Uterus (tissue), 4 donors: ENCODE data around the gene HPSE2. TPM values are rescaled to one million over a fixed set of nuclear protein-coding genes. Genes with fewer than 3 reads are reported as not detected.

Experiments used
- DNase-seq, 2 donors: peaks; one replicate each; pipeline ENCODE4 v3.0.0-alpha.2; 2019 to 2020
- H3K27ac ChIP-seq, 2 donors: fragments of 200-600 bp; sonication (generic); 1 replicate in 1 of 2; 2 replicates in 1 of 2; pipeline ENCODE4 v1.5.1; 2016 to 2018
- H3K27me3 ChIP-seq, 2 donors: fragments of 200-600 bp; sonication (generic); one replicate each; pipeline ENCODE4 v1.5.1; 2018 to 2019; ENCODE audit warnings: control low read depth in 1 of 2
- H3K36me3 ChIP-seq, 2 donors: fragments of 200-600 bp; sonication (generic); one replicate each; pipeline ENCODE4 v1.5.1; 2019; ENCODE audit warnings: control low read depth in 1 of 2
- H3K4me1 ChIP-seq, 2 donors: fragments of 200-600 bp; sonication (generic); one replicate each; pipeline ENCODE4 v1.5.1; 2018 to 2019; ENCODE audit warnings: control low read depth in 1 of 2
- H3K4me3 ChIP-seq, 2 donors: fragments of 200-600 bp; sonication (generic); 1 replicate in 1 of 2; 2 replicates in 1 of 2; pipeline ENCODE4 v1.5.1; 2018 to 2019; ENCODE audit warnings: mild to moderate bottlenecking in 1 of 2
- H3K9me3 ChIP-seq, 2 donors: fragments of 200-600 bp; sonication (generic); one replicate each; pipeline ENCODE4 v1.5.1; 2019; ENCODE audit warnings: control low read depth in 1 of 2
- CTCF ChIP-seq, 4 experiments: fragments of 200-600 bp in 2 of 4; fragments of 450-650 bp in 2 of 4; sonication (generic) in 2 of 4; IDR thresholded peaks; one replicate each; pipeline ENCODE4 v1.5.1; 2016 to 2019; ENCODE audit warnings: antibody characterized with exemption in 4 of 4, mild to moderate bottlenecking in 2 of 4, moderate library complexity in 1 of 4
- POLR2A ChIP-seq, 2 donors: fragments of 450-650 bp; IDR thresholded peaks; one replicate each; pipeline ENCODE4 v1.6.1; 2016; ENCODE audit warnings: antibody characterized with exemption in 2 of 2, mild to moderate bottlenecking in 1 of 2, moderate library complexity in 1 of 2
- intact Hi-C: fragments of 100-400 bp; cut with DNase I; formaldehyde crosslinking; loops from one replicate; pipeline ENCODE4 v1.15.1; 2023; ENCODE audit warnings: low total_unique reads
- total RNA-seq, 4 donors: library from RNA; depleted of rRNA in 3 of 4; stranded (reverse); fragments of >200 nt in 3 of 4; gene quantifications; one replicate each; pipeline versions ENCODE4 v1.1.0 to v1.2.4, GENCODE V29; 2014 to 2023
- donor health status: DM: yes; HTN: yes; CAD: no.

The HPSE2 gene
- total RNA-seq, 4 donors from 2014 or later, result 7.0 to 13.6 (median 7.7) TPM; not detected in 1

GRCh38 chr10:98463016-98463415 lies 772.6 kb downstream of the HPSE2 start:
- no peak for DNase-seq
- no peaks in the 10 kb centered on the region for H3K9me3 ChIP-seq
- H3K4me3 ChIP-seq, result no peak overlapping the region
- intact Hi-C loops, result no loop called here
- no peaks in the 10 kb centered on the region for H3K4me1 ChIP-seq
- H3K27ac ChIP-seq, result no peak overlapping the region
- no peaks in the 10 kb centered on the region for H3K27me3 ChIP-seq
- H3K36me3 ChIP-seq, result no peaks in the 10 kb centered on the region
- TF ChIP-seq POLR2A (IDR thresholded peaks at IDR 0.05) (no peak), CTCF (IDR thresholded peaks at IDR 0.05) (no peak)

- H3K36me3 ChIP-seq, result no peaks in the 10 kb centered on the region
- no peak overlapping the region for H3K4me3 ChIP-seq
- no peaks in the 10 kb centered on the region for H3K9me3 ChIP-seq
- TF ChIP-seq CTCF (IDR thresholded peaks at IDR 0.05) (no peak), POLR2A (IDR thresholded peaks at IDR 0.05) (no peak)
- H3K27me3 ChIP-seq, result no peaks in the 10 kb centered on the region
- H3K27ac ChIP-seq, result peak overlapping the region; percentile 3 to 67
- intact Hi-C loops, result no loop called here
- DNase-seq, result no peak
- H3K4me1 ChIP-seq, result no peaks in the 10 kb centered on the region
These were observed 774.2 kb downstream of the HPSE2 start for GRCh38 chr10:98461500-98461842.

GRCh38 chr10:98460837-98461499 lies 774.7 kb downstream of the HPSE2 start:
- no peaks in the 10 kb centered on the region for H3K36me3 ChIP-seq
- no peak for TF ChIP-seq POLR2A (IDR thresholded peaks at IDR 0.05)
- TF ChIP-seq CTCF (IDR thresholded peaks at IDR 0.05), result no peak
- no peak overlapping the region for H3K4me3 ChIP-seq
- H3K27me3 ChIP-seq, result no peaks in the 10 kb centered on the region
- peak overlapping the region; percentile 3 to 67 for H3K27ac ChIP-seq
- no peaks in the 10 kb centered on the region for H3K4me1 ChIP-seq
- no peaks in the 10 kb centered on the region for H3K9me3 ChIP-seq
- DNase-seq, result peak; percentile 56 to 68
- intact Hi-C loops, result no loop called here

GRCh38 chr10:98458809-98459784 lies 776.6 kb downstream of the HPSE2 start:
- H3K9me3 ChIP-seq, result no peaks in the 10 kb centered on the region
- TF ChIP-seq CTCF (IDR thresholded peaks at IDR 0.05), result no peak
- no peak for TF ChIP-seq POLR2A (IDR thresholded peaks at IDR 0.05)
- H3K4me1 ChIP-seq, result no peaks in the 10 kb centered on the region
- H3K4me3 ChIP-seq, result no peak overlapping the region
- no peaks in the 10 kb centered on the region for H3K36me3 ChIP-seq
- intact Hi-C loops, result no loop called here
- no peak for DNase-seq
- H3K27me3 ChIP-seq, result no peaks in the 10 kb centered on the region
- H3K27ac ChIP-seq, result no peak overlapping the region

GRCh38 chr10:98457721-98458120 lies 777.9 kb downstream of the HPSE2 start:
- no peak overlapping the region for H3K27ac ChIP-seq

More at GRCh38 chr10:98457721-98458120, 777.9 kb downstream of the HPSE2 start:
- Histone ChIP-seq H3K4me1 (no peaks in the 10 kb centered on the region), H3K4me3 (no peak overlapping the region), H3K36me3 (no peaks in the 10 kb centered on the region), H3K27me3 (no peaks in the 10 kb centered on the region), H3K9me3 (no peaks in the 10 kb centered on the region)
- intact Hi-C loops, result no loop called here
- no peak for DNase-seq
- TF ChIP-seq POLR2A (IDR thresholded peaks at IDR 0.05), result no peak
- TF ChIP-seq CTCF (IDR thresholded peaks at IDR 0.05), result no peak
